Stimulated activated CD4-positive, alpha-beta T cell treated with anti-CD3 and anti-CD28 coated beads, Interleukin-15, amount 100 ng/mL, for 24 hours (primary cell): ENCODE measurements around the gene HSD3B7.

Source experiments
- DNase-seq: peaks from one replicate; pipeline ENCODE4 v3.0.0-alpha.2; 2020

The HSD3B7 gene

GRCh38 chr16:31031276-31031675 is 46.3 kb downstream of the HSD3B7 start:
- no peak for DNase-seq

GRCh38 chr16:31032736-31033708 is 48.0 kb downstream of the HSD3B7 start, which contains the start of gene STX4:
TSS of gene STX4 (plus strand) at chr16:31033558. CDS start at chr16:31033806, 248 bp downstream.
- DNase-seq = peak; percentile 98

GRCh38 chr16:31033709-31034492 is 48.9 kb downstream of the HSD3B7 start:
- peak; percentile 93 for DNase-seq

- DNase-seq = no peak
Observed at GRCh38 chr16:31036691-31037090, 51.7 kb downstream of the HSD3B7 start.
